NOMO-1 treated with DMSO at 0.1 percent for 48 hours (cell line): ENCODE data around the gene ZCCHC14.

Source experiments
- DNase-seq: peaks from one replicate; lab custom pipeline; 2025; ENCODE audit not compliant: unreplicated experiment; lab: John Stamatoyannopoulos, UW

Gene ZCCHC14

DNA sequence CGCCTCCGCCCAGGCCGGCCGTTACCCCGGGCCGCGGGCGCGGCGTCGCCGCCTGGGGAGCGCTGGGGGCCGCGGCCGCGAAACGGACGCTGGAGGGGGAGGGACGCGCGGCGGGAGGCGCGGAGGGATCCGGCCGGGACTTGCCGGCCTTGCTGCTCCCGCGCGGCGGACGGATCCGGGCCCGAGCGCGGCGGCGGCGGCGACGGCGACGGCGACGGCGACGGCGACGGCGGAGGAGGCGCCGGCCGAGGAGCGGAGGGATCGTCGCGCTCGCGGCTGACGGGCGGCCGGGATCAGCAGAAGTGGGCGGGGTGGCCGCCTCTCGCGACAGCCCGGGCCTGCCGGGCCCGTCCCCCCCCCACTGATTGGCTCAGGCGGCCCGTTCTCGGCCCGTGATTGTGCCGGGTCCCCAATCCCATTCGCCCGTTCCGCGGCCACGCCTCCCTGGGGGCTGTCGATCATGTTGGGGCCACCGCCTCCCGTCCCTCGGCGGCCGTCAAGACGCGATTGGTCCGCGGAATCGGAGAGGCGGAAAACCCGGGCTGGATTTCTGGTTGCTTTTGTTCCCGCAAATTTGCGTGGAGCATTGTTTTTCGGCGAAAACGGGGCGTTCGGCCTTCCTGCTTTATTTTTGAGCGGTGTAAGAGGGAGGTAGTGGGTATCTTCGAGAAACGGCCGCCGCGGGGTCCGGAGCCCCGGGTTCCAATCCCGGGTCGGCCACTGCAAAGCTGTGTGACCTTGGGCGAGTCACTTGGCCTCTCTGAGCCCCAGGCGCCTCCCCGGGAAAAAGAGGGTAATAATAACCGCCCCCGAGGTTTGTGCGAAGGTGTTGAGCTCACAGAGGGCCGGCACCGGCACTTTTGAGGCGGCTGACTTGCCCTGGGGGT, at the start of gene ZCCHC14:
ZCCHC14 (minus strand) TSS at position 304 of the 887 bp plus-strand sequence. CDS start 786 bp downstream, outside the sequence.
- DNase-seq, result peak; percentile 96

DNA sequence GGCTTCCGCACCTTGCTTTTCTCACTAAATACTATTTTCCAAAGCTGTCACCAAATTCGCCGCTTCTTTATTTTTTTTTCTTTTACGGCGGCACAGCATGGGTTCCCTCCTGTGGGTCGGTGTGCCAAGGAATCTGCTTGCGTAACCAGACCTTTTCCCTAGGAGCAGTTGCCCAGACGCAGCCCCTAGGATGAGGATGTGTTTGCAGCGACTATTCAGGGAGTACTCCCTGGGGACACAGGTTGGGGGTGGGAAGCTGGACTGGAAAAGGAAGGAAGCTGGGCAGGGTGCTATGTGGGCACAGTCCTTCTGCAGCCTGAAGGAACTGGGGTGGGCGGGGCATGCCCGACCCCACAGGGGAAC, 49.0 kb upstream of the ZCCHC14 start:
- DNase-seq, result no peak

DNA sequence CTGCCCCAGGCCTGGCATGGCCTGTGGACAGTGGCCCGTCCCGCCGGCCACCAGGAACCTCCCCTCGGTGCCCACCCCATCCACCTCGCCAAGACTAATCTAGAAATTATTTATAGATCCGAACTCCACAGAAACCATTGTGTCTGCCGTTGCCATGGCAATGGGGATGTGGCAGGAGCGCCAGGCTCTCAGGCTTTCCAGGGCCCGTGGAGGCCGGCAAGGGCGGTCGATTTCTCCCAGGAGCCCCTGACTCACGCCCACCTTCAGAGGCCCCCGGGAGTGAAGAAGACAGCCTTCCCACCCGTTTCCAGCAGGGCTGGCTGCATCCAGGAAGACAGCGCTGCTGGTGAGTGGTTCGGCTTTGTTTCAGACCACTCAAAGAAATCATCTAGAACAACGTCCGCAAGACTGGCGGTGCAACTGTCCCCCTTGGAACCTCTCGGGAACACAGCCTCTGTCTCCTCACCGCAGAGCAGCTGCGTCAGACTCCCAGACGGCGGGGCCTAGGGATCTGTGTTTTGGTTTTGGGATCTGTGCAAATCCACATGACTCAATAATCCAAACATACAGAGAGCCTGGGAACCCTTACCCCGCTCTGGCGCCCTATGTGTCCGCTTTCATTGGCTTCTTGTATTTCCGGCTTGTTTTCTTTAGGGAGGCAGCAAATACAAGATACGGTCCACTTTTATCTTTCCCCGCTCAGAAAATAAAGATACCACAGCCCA, 48.5 kb upstream of the ZCCHC14 start:
- DNase-seq, result no peak

DNA sequence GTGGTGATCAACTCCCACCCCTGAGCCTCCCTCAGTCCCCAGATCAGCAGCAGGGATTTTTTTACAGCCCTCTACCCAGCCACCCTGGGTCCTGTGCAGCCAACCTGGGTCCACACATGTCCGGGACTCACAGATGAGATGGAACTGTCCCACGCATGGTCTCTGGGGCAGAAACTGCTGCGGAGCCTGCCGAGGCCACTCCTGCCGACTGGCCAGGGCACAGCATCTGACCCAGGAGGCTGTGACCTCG, 48.0 kb upstream of the ZCCHC14 start:
- DNase-seq, result no peak

DNA sequence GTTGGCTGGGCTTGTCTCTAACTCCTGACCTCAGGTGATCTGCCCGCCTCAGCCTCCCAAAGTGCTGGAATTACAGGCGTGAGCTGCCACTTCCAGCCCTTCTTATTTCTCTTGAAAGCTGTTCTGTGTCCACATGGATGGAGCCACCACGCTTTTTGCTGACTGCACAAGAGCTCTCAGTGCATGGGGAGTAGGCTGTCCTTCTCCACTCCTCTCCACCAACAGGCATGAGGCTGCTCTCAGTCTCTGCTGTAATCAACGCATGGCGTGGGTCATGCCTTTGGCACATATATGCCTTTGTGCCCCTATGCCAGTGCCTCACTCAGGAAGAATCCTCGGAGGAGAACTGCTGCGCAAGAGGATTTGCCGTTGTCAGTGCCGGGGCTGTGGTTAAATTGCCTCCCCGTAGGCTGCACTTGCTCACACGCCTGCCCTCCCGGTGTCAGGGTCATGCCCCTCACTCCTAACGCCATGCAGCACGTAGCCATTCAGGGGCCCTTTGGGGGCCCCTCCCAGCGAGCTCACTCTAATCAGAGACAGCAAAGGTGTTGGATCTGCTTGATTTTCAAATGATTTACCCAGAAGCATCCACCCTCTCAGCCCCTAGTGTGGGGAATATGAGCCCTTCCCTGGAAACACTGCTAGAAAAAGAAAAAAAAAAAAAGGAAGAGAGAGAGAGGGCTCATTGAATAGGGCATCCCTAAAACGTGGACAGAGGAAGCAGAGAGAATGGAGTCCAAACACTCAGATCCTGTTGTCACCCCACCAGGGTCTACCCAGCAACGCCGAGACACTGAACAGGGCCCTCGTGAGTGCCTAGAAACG, 47.5 kb upstream of the ZCCHC14 start:
- no peak for DNase-seq

DNA sequence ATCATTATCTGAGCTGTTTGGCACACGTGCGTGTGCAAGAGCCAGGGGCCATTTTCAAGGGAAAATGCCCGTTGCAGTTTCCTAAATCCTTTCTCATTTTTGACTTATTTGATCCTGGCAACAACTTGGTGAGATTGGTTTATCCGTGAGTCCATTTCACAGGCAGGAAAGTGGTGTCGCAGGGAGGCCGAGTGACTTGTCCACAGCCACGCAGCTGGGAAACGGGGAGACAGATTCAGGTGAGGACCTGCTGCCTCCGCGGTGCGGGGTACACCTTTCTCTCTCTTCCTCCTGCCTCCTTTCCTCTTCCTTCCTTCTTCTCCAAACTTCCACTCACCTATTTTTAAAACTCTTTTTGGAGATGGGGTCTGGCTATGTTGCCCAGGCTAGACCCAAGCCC, 46.3 kb upstream of the ZCCHC14 start:
- DNase-seq, result no peak

DNA sequence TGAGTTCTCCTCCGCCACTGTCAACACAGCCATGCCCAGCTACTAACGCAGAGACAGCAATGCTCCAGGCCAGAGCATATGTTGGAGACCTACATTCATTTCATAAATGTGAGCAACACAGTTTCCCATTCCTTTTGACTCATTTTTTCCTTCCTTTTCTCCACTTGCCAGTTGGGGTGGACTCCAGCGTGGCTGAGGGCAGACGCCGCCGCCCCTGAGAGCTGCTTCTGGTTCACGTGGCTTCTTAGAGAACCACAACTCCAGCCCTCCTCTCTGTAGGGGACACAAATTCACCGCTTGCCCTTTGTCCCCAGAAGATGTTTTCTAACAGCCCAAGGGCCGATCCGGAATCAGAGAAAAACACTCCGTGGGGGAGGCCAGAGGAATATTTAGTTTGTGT, 45.8 kb upstream of the ZCCHC14 start:
- DNase-seq, result no peak

DNA sequence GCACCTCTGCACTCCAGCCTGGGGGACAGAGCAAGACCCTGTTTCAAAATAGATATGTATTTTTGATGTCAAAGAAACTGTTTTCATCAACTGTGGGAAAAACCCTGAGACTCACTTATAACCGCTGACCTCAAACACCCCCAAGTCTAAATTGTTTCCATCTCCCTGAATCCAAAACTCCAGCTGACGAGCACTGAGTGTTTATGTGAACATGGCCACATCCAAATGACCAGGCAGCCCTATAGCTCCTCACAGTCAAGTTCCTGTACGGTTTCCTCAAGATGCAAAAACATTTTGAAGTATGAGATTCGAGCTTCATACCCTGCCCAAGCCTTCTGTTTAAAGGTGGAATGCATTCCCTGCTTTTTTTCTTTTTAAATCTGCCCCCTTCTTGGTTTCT, 45.3 kb upstream of the ZCCHC14 start:
- DNase-seq, result no peak

DNA sequence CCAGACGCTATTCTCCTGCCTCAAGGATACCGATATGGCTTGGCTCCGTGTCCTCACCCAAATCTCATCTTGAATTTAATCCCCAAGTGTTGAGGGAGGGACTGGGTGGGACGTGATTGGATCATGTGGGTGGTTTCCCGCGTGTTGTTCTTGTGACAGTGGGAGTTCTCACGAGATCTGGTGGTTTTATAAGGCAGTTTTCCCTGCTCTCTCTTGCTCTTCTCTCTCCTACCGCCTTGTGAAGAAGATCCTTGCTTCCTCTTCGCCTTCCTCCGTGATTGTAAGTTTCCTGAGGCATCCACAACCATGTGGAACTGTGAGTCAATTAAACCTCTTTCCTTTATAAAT, 43.9 kb upstream of the ZCCHC14 start:
- no peak for DNase-seq

DNA sequence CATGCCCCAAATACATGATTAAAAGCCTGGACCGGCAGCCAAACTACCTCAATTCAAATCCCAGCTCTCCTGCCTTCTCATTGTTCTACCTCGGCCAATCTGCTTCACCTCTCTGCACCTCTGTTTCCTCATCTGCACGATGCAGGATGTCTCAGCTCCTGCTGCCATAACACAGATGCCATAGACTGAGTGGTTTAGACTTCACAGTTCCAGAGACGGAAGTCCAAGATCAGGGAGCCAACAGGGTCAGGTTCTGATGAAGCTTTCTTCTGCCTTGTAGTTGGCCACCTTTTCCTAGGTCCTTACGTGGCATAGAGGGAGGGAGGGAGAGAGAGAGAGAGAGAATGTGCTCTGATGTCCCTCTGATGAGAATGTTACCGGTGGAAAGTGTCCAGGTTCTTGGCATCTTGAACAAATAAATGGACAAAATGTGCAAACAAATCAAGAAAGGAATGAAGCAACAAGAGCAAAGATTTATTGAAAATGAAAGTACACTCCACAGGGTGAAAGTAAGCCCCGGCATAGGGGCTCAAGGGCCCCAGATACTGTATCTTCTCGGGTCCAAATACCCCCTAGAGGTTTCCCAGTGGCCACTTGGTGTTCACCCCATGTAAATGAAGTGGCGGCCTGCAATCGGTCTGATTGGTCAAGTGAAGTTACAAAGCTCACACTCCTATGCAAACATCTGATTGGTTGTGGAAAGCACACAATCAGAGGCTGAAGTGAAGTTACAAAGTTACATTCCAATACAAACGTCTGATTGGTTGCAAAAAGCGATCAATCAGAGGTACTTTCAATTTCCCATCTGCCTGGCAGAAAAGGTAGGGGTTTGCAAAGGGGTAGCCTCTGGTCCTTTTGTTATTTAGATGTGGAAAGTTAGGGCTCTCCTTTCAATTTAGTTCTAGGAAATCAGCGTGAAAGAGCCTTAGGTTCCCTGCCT, 43.3 kb upstream of the ZCCHC14 start:
- DNase-seq, result no peak

DNA sequence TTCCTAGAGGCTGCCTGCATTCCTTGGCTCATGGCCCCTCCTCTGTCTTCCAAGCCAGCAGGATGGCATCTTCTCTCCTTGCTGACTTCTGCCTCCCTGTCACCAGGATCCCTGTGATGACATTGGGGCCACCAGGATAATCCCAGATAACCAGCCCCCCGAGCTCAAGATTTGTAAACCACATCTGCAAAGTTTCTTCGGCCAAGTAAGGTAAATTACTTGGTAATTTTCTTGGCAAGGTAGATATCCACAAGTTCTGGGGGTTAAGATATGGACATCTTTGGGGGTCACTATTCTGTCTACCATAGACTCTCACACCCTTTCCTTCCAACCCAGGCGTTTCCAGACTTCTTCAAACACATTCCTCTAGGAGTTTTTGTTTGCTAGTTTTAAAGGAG, 42.6 kb upstream of the ZCCHC14 start:
- DNase-seq, result no peak

DNA sequence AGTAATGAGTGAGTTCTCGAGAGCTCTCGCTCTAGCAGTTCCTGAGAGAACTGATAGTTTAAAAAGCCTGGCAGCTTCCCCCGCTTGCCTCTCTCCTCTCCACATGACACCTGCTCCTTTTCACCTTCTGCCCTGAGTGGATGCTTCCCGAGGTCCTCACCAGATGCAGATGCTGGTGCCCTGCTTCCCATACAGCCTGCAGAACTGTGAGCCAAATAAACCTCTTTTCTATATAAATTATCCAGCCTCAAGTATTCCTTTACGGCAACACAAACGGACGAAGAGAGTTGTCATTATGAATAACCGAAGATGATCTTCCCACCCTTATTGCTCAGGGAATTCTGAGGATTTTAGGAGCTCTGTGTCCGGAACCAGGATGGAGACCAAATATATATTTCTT, 41.9 kb upstream of the ZCCHC14 start:
- DNase-seq, result no peak

DNA sequence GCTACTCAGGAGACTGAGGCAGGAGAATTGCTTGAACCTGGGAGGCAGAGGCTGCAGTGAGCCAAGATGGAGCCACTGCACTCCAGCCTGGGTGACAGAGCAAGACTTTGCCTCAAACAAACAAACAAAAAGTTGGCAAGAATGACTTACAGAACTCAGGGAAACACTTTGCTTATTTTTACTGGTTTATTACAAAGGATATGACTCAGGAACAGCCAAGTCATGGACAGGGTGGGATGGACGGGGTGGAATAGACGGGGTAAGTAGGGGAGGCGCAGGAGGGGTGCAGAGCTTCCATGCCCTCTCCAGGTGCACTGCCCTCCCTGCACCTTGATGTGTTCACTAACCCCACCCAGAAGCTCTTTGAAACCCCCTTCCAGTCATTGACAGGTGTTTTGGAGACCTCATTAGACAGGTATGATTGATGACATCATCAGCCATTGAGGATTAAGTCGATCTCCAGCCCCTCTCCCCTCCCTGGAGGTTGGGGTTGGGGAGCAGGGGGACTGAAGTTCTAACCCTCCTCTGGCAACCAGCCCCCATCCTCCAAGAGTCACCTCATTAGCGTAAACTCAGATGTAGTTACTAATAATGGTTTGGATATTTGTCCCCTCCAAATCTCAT, 41.3 kb upstream of the ZCCHC14 start:
- DNase-seq, result no peak

DNA sequence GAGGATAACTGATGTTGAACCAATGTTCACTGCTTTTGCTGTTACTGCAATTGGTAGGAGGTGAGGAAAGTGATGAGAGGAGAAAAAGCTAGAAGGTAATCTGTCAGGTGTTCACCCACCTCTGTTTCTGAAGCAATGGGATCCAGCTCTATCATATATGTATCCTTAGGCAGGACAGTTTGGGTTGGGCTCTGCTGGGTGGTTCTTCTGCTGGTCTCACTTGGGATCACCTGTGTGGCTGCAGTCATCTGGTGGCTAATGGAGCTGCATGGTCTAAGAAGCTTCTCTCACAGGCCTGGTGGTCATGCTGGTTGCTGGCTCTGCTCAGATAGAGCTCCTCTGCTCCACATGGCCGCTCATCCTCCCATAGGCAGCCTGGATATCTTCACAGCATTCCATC, 40.2 kb upstream of the ZCCHC14 start:
- DNase-seq, result no peak

DNA sequence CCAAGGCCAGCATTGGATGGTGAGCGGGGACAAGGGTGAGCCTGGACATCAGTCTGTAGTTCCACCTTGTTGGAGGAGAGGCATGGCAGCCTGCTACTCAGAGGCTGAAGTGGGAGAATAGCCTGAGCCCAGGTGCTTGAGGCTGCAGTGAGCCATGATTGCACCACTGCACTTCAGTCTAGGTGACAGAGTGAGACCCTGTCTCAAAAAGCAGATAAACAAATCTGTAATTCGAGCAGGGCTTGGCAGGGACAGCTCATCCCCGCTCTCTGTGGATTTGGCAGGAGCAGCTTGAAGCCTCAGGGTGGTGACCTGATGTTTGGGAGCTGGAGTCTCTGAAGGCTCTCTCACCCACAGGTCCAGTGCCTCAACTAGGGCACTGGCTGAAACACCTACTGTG, 38.6 kb upstream of the ZCCHC14 start:
- DNase-seq, result no peak

DNA sequence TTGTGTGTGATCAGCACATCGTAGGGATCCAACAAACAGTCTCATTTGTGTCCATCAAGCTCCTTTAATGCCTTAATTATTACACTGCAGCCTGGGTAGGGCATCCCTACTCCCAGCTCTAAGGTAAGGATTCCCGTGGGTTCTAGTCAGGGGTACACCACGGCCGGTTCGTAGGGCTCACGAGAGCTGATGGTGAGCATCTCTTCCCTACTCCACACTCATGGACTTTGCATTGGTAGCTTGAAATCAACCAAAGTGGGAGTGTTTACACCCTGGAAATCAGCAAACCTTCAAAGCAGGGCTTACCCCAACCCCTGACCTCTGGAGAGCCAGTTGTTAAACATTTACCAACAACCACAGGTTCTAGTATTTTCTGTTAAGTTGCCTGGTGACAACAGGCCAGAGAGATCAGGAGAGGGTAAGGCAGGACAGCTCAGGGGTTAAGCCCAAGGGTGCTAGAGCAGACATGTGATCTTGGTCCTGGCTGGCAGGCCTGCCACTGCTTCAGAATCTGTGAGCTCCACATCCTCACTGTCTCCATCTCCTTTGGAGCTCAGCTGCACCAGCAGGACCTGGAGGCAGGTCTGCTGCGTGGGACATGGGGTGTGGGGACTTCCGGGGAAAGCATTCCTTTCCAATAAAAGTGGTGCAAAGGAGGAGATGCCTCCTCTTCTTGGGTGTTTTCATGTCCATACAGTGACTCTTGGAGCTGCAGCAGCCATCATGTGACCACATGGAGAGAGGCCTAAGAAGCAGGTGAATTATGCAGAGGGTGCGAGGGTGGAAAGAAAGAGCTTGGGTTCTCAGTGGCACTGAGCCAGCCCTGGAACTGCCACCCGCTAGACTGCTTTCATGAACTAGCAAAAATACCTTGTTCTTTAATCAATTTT, 36.1 kb upstream of the ZCCHC14 start:
- no peak for DNase-seq

DNA sequence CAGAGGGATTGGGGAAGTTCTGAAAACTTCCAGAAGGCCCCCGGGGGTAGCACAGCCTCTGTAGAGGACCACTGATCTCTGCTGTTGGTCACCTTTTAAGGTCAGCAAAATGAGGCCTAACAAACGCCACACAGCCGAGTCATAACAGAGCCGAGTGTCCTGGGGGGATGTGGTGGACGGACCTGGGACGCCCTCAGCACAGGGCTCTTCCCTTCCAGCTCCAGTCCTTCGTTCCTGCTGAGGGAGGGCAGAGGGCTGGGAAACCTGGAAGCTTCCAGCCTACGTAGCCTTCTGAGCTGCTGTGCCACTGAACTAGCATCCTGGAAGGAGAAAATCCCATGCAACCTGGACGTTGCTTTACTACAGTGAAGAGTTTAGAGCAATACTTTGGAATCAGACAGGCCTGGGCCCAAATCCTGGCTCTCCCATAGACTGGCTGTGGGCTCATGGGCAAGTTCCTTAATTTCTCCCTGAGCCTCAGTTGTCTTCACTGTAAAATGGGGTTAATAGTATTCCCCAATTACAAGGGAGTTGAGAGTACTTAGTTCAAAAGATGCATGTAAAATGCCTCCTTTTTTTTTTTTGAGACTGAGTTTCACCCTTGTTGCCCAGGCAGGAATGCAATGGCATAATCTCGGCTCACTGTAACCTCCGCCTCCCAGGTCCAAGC, 34.4 kb upstream of the ZCCHC14 start:
- no peak for DNase-seq

DNA sequence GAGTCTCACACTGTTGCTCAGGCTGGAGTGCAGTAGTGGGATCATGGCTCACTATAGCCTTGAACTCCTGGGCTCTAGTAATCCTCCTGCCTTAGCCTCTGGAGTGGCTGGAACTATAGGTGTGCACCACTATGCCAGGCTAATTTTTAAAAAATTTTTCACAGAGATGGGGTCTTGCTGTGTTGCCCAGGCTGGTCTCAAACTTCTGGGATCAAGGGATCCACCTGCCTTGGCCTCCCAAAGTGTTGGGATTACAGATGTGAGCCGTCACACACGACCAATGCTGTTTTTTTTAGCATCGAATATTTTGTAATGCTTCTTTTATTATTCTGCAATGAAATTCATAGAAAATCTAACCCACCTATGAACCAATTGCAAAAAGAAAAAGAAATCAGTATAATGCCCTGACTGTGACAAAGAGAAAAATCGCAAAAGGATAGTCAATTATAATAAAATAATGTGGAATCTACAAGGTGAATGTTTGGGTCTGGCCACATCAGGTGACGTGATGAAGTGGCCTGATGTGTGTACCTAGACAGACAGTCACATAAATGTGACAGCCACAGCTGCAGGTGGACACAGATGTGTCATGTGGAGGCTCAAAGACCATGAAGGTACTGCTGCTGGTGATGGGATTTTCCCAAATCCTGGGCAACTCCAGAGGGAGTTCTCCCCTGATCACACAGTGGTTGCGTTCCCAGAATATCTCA, 33.6 kb upstream of the ZCCHC14 start:
- DNase-seq, result no peak
